Ovary (tissue), 3 donors: ENCODE results near the gene POM121L12.

Experiments
- CTCF ChIP-seq, 3 donors: fragments of 450-650 bp in 2 of 3; fragments of 200-600 bp in 1 of 3; IDR thresholded peaks; one replicate each; pipeline versions ENCODE4 v1.5.1 to v1.8.0; 2016 to 2022; ENCODE audit warnings: antibody characterized with exemption in 3 of 3, mild to moderate bottlenecking in 1 of 3
- EP300 ChIP-seq: sonication (generic); formaldehyde crosslinking; IDR thresholded peaks from one replicate; pipeline ENCODE4 v1.6.1; 2017; ENCODE audit warnings: antibody characterized with exemption
- POLR2A ChIP-seq: fragments of 450-650 bp; IDR thresholded peaks from one replicate; pipeline ENCODE4 v1.6.1; 2017; ENCODE audit warnings: antibody characterized with exemption, mild to moderate bottlenecking, moderate library complexity
- donor health status: DM: no; HTN: no; CAD: no.

- no peak for TF ChIP-seq EP300
- TF ChIP-seq POLR2A: no peak
- no peak for TF ChIP-seq CTCF (IDR thresholded peaks at IDR 0.05)
Measured at GRCh38 chr7:52992001-52992400, 43.4 kb upstream of the POM121L12 start.
